Stimulated activated CD4-positive, alpha-beta T cell treated with anti-CD3 and anti-CD28 coated beads, Interleukin-4, amount 100 ng/mL, for 24 hours (primary cell): Measurements from ENCODE around the gene CNTRL.
"Not testable (repeated sequence)": the region's sequence is repeated elsewhere in the genome, so short reads cannot be mapped to it uniquely, and the experiment has no call there.

Source experiments
- DNase-seq: peaks from one replicate; pipeline ENCODE4 v3.0.0-alpha.2; 2020

Gene CNTRL, protein sequence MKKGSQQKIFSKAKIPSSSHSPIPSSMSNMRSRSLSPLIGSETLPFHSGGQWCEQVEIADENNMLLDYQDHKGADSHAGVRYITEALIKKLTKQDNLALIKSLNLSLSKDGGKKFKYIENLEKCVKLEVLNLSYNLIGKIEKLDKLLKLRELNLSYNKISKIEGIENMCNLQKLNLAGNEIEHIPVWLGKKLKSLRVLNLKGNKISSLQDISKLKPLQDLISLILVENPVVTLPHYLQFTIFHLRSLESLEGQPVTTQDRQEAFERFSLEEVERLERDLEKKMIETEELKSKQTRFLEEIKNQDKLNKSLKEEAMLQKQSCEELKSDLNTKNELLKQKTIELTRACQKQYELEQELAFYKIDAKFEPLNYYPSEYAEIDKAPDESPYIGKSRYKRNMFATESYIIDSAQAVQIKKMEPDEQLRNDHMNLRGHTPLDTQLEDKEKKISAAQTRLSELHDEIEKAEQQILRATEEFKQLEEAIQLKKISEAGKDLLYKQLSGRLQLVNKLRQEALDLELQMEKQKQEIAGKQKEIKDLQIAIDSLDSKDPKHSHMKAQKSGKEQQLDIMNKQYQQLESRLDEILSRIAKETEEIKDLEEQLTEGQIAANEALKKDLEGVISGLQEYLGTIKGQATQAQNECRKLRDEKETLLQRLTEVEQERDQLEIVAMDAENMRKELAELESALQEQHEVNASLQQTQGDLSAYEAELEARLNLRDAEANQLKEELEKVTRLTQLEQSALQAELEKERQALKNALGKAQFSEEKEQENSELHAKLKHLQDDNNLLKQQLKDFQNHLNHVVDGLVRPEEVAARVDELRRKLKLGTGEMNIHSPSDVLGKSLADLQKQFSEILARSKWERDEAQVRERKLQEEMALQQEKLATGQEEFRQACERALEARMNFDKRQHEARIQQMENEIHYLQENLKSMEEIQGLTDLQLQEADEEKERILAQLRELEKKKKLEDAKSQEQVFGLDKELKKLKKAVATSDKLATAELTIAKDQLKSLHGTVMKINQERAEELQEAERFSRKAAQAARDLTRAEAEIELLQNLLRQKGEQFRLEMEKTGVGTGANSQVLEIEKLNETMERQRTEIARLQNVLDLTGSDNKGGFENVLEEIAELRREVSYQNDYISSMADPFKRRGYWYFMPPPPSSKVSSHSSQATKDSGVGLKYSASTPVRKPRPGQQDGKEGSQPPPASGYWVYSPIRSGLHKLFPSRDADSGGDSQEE (N-terminal part only)

DNA sequence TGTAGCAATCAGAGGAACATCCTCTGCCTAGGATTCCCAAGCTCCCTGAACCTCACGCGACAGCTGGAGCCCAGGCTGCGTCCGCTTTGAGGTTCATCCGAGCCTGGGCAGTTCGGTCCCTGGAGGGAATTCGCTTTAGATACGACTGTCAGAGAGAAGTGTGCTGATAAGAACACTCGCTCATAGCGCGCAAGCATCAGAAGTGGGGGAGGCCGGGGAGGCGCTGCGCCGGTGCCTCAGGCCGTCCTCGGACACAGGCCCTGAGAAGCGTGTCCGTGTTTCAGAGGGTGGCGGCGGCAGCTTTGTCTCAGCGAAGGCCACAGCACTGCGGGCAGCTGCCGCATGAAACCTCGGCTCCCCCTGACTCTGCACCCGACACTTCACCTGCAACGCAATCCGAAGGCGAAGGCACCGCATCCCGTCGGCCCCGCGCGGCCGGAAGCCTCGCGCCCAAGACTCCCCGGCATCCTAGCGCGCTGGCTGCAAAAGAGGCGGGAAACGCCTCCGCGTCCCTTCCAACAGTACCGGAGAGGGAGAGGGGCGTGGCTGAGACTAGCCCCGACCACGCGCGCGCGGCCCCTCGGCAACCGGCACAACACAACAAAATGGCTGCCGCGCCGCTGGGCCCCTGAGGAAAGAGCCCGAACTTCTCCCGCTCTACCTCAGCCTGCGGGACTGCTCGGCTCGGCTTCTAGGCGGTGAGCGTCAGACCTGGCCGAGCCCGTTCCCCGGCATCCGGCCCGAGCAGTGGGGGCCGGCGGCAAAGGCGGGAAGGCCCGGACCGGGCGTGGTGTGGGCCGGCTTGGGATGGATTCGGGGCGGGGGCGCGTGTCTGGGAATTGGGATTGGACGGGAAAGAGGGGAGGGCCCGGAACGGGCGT lies at the start of gene CNTRL:
Gene CNTRL, plus strand, starts transcription at position 586 of the 881 bp plus-strand sequence. CDS start 13,372 bp downstream, outside the sequence.
- peak; percentile 94 for DNase-seq

DNA sequence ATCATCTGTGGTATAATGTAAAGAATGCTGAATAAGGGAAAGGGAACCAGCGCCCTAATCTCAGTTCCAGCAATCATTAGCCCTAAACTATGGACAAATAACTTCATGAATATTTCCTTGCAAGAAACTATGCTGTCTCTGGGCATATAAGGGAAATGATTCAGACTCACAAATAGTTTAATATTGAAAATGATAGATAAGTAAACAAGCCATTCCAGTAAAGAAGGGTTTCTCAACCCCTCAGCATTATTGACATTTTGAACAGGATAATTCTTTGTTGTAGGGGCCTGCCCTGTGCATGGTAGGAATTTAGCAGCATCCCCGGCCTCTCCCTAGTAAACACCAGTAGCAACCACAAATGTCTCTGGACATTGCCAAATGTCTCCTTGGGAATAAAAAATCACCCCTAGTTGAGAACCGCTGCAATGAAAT lies 48.5 kb upstream of the CNTRL start:
- DNase-seq = no peak

DNA sequence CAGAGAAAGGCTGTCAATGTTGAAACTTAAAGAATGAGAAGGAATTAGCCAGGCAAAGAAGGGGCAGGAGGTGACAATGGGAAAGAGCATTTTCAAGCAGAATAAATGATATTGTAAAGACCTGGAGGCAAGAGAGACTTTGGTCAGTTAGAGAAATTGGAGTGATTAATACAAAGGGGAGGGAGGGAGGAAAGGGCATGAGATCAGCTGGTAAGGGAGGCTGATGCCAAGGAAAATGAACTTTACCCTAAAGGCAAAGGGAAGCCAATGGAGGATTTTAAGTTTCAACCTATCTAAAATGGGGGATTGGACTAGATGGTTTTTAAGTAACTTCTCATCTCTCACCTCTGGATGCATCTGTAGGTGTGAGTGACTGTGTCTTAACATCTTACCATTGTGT lies 48.0 kb upstream of the CNTRL start:
- no peak for DNase-seq

DNA sequence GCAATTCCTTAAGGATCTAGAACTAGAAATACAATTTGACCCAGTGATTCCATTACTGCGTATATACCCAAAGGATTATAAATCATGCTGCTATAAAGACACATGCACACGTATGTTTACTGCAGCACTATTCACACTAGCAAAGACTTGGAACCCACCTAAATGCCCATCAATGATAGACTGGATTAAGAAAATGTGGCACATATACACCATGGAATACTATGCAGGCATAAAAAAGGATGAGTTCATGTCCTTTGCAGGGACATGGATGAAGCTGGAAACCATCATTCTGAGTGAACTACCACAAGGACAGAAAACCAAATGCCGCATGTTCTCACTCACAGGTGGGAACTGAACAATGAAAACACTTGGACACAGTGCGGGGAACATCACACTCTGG lies 46.5 kb upstream of the CNTRL start:
- DNase-seq = not testable (repeated sequence)

DNA sequence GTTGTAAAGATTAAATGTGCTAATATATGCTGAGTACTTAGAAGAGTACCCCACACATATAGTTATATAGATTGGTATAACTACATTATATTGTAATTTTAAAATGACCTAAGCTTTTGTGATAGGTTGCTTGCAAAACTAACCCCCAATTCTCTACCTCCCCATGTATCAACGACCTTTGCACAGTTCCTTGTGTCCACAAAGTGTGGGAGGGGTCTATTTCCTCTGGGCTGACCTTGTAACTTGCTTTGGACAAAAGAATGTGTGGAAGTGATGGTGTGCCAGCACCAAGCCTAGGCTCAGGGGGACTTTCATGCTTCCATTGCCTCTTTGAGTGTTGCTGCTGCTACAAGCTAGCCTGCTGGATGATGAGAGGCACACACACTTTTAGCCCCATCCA lies 45.3 kb upstream of the CNTRL start:
- DNase-seq = no peak

DNA sequence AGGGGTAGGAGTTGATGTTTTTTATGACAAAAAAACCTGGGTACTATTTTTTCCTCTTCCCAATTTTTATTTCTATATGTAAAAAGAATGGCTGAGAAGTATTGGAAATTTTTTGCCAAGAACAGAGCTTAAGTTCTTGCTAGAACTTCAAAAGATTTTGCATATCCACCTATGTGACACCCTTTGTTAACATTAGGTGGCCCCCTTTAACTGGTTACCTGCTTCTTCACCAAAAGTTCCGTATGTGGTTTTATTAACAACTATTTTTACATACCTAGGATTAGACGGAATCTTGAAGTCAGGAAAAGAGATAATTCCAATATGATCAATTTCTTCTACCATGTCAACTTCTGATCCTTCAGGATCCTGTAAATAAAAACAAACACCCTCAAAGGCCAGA lies 40.2 kb upstream of the CNTRL start:
- no peak for DNase-seq

DNA sequence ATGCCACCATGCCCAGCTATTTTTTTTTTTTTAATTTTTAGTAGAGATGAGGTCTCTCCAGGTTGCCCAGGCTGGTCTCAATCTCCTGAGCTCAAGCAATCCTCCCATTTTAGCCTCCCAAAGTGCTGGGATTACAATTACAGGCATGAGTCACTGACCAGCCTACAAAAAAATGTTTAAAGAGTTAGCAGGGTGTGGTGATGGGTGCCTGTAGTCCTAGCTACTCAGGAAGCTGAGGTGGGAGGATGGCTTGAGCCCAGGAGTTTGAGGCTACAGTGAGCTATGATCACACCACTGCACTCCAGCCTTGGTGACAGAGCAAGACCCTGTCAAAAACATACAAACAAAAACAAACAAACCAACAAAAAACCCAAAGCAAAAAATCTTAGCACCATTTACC lies 39.0 kb upstream of the CNTRL start:
- DNase-seq = not testable (repeated sequence)

DNA sequence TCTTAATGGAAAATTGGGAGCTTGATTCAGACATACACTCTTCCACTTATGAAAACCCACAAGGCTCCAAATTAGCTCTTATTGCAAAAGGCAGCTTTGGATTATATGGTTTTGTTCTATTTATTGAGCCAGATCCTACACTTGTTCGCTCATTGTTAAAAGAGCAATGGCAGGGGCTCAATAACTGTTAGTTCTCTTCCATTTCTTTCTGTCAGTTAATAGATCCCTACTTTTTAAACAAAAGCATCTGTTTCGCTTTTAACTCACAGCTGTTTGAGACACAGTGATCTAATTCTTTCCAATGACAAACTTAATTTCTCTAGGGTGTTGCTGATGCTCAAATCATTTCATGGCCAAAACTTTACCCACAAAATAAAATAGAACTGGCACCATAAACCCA lies 36.4 kb upstream of the CNTRL start:
- DNase-seq = no peak

DNA sequence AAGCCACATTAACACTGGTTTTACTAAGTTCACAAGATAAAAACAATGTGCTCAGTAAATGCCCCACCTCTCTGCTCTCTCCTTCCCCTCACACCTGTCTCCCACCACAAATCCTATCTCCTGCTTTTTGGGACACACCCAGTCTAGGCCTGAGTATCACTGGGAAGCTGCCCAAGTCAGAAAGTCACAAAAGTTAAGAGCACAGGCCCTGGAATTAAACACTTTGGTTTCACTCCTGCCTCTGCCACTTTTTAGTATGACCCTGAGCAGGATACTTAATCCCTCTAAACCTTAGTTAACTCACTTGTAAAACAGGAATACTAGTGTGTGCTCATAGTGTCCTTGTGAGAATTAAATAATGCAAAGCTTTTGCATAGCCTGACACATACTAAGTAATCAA lies 36.0 kb upstream of the CNTRL start:
- no peak for DNase-seq

DNA sequence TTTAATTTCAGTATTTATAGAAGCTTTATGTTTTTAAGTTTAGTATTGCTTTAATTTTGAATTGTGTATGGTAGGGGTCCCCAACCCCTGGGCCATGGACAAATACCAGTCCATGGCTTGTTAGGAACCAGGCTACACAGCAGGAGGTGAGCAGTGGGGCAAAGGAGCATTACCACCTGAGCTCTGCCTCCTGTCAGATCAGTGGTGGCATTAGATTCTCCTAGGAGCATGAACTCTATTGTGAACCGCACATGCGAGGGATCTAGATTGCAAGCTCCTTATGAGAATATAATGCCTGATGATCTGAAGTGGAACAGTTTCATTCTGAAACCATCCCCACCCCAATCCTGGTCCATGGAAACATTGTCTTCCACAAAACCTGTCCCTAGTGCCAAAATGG lies 26.6 kb upstream of the CNTRL start:
- DNase-seq = no peak

DNA sequence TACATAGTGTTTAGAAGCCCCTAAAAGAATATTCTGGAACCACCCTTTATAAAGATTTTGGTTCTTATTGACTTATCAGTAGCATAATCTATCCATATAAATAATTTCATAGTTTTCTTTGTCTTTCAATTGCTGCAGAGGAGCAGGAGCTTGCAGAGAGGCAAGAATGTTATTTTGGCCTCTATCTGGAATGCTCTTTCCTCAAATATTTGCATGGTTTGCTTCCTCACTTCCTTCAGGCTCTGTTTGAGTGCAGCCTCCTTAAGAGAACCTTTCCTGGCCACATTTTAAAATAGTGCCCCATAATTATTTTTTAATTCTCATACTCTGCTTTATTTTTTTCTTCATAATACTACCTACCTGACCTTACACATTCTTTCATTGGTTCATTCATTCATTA lies 26.1 kb upstream of the CNTRL start:
- DNase-seq = no peak

DNA sequence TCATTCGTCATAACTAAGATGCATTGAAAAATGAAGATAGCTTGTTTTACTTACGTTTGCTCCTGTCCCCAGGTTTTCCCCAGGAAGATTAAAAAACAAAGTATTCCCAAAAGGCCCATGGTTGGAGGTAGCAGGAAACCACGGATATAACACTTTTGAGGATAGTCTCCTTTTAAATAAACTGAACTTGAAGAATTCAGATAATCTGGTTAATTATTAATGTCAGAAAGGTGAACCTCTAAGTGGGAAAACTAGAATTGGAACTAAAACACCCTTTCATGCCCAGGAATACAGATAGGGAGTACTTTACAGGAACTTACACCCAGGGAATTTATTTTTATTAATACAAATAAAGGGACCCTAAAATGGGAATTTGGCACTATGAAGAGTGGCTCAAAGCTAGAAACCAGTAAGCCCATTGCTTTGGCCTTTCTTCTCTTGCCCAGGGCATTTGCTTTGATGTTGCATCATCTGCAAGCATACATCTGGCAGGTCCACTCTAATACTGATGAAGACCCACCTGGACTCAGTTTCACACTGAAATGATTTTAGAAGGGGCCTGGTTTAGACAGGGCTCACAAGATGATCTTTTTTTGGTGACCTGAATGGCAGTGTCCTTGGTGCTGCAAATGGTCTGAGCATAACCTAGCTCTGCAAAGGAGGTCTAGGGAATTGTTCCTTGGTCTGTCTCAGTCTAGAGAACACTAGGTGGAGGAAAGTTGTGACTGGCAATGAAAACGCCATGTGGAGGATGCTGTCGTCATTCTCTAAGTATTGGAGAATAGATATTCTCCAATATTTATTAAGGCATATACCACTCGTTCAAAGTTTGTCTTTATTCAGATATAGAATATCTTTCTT lies 24.4 kb upstream of the CNTRL start, which contains the start of gene C5:
Gene C5, minus strand, starts transcription at position 148 of the 861 bp plus-strand sequence. Its CDS starts 29 bp downstream, at position 119.
- no peak for DNase-seq

DNA sequence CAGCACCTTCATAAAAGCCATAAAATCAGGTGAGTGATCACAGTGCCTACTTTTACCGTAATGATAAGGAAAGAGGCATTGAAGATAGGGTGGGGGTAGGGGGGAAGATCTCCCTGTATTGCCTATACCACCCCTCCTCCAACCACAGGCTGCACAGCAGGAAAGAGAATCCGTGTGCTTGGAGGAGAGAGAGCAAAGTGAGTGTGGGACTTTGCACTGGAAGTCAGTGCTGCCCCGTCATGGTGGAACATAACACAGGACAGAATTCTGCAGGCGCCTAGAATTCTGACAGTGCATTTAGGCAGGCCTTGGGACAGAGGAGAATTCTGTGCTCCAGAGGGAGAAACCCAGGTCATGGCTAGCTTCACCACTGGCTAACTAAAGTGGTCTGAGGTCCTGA lies 21.2 kb upstream of the CNTRL start:
- DNase-seq = no peak

DNA sequence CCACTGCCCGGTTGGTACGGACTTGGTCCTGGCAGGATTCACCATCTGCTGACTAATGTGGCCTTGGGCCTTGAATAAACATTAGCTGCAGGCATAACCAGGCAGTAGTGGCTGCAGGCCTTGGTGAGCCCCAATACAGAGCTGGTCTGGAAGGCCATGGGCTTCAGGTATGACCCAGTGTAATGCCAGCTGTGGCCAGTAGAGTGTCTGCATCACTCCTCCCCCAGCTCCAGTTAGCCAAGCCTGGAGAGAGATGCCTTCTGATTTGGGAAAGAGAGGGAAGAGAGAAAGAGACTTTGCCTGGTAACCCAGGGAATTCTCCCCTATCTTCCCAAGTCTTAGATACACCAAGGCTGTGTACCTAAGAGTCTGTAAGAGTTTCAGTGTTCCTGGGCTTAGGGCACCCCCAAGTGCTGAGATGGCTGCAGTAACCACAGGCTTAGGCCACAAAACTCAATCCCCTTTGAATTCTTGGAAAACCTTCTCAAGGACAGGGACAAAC lies 19.1 kb upstream of the CNTRL start:
- no peak for DNase-seq

DNA sequence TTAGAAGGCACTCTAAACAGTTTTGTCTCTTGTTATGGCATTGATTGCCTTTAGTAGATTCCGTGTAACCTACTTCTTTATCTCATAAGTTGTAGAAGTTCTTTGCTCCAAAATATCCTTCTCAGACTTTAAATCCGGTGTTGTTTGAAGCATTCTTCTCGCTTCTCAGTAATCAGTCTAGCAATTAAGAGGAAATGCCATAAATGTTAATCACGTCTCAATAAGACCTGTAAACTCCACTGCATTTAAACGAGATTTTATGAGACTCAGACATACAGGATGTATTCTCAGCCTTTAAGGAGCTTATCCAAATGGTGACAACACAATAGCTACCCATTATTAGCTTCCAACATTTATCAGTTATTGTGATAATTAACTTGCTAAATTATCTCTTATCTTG lies 16.9 kb upstream of the CNTRL start:
- DNase-seq = no peak

DNA sequence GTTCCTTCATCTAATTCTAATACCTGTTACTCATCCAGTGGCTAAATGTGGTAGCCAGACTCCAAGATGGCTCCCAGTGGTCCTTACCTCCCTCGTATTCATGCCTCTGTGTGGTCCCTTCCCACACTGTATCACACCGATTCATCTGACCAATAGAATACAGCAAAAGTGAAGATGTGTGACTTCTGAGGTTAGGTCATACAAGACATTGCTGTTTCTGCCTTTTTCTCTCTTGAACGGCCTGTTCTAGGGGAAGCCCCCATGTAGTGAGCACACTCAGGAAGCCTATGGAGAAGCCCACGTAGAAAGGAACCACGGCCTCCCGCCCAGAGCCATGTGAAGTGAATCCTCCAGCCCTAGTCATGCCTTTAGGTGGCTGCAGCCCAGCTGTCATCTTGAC lies 15.2 kb upstream of the CNTRL start:
- no peak for DNase-seq

DNA sequence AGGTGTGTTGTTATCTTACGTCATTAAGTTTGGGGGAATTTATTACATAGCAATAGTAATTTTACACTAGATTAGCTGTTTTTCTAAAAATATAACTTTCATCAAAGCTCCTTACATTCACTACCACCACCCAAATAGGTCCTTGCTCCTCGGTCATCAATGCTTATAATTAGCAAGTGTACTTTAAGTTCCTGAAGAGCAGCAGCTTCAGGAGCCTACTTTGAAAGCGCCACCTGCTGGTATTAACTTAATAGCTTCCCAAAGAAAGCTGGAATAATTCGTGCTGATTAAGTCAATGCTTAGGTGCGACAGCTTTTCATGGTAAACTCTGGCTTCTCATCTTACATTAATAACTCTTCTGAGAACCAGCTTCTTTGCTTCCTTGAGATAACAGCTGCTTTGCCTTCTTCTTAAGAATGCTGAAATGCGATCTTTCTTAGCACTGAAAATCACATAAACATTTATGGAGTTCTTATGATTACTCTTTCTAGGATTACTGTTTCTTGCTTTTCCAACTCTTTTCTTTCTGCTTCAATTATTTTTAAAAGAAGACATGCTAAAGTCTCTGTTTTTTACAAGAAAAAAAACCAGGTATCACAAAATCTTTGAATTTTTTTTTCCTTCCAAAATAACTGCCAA lies 14.6 kb upstream of the CNTRL start:
- DNase-seq = peak; percentile 47

DNA sequence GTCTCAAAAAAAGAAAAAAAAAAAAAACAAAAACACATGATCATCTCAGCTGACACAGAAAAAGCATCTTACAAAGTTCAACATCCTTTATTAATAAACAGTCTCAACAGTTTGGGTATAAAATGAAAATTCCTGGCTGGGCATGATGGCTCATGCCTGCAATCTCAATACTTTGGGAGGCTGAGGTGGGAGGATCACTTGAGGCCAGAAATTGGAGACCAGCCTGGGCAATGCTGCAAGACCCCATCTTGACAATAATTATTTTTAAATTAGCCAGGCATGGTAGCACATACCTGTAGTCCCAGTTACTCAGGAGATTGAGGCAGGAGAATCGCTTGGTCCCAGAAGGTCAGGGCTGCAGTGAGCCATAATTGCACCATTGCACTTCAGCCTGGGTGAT lies 7.9 kb upstream of the CNTRL start:
- DNase-seq = no peak

DNA sequence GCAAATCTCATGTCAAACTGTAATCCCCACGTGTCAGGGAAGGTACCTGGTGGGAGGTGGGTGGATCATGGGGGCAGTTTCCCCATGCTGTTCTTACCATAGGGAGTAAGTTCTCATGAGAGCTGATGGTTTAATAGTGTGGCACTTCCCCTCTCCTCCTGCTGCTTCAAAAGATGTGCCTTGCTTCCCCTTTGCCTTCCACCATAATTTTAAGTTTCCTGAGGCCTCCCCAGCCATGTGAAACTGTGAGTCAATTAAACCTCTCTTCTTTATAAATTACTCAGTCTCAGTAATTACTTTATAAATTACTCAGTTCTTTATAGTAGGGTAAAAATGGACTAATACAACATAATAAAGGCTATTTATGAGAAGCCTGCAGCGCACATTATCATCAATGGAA lies 7.1 kb upstream of the CNTRL start:
- DNase-seq = no peak

DNA sequence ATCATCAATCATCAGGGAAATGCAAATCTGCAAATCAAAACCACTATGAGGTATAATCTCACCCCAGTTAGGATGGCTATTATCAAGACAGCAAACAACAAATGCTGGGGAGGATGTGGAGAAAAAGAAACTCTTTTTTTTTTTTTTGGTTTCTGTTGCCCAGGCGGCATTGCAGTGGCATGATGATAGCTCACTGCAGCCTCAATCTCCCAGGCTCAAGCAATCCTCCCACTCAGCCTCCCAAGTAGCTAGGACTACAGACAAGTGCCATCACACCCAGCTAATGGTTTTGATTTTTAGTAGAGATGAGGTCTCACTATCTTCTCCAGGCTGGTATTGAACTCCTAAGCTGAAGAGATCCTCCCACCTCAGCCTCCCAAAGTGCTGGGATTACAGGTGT lies 5.4 kb upstream of the CNTRL start:
- DNase-seq = no peak
